HG02571 (cell line): ENCODE results near the gene POLR1G.

Experiments
- ATAC-seq: cut with Tn5 transposase; IDR thresholded peaks from one replicate; pipeline ENCODE4 v1.9.1; 2021; ENCODE audit warnings: mild to moderate bottlenecking, moderate library complexity; ENCODE audit not compliant: unreplicated experiment

The POLR1G gene

GRCh38 chr19:45443462-45444317, 37.2 kb downstream of the POLR1G start:
- ATAC-seq, result no peak

DNA sequence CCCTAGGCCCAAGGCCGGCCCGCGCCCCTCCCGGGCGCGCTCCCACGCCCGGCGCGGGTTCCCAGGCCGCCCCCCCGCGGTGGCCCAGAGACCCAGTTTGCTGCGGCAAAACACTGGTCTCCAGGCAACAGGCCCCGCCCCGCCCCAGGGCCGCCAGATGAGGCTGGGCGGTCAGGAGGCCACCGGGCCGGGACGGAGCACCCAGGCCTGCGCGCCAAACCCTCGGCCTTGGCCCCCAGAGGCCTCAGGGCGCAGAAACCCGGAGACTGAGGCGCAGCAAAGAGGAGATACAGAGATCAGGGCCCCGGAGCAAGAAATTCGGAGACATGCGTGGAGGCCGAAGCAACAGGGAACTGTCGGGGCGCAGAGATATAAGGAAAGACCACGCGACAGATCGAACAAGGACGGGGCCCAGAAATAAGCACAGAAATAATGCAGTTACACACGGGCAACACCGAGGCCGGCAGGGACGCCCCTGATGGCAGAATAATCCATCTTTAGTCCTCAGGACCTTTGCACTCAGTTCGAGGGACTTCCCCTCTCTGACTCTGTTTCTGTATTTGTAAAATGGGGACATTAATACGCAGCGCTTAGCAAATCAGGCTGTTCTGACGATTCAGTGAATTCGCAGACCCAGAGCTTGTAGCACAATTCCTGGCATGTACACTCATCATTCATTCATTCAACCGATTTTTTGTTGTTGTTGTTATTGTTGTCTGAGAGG, 38.0 kb downstream of the POLR1G start:
- no peak for ATAC-seq

- no peak for ATAC-seq
These were observed 38.7 kb downstream of the POLR1G start for GRCh38 chr19:45445139-45445538.

- ATAC-seq, result no peak
These were observed 39.9 kb downstream of the POLR1G start for GRCh38 chr19:45446295-45446694.

DNA sequence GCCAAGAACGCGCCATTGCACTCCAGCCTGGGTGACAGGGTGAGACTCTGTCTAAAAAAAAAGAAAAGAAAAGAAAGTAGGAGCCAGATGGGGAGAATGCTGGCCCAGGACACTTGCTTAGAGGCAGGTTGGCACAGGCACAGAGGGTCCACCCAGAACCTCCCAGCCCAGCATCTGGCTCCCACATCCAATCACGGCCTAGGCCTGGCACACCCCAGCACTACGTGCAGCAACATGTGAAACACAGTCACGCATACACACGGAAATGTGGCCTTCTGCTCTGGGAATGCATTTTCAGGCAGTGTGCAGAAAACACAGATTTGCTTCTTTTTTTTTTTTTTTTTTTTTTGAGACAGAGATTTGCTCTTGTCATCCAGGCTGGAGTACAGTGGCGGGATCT, 40.5 kb downstream of the POLR1G start:
- ATAC-seq, result no peak

DNA sequence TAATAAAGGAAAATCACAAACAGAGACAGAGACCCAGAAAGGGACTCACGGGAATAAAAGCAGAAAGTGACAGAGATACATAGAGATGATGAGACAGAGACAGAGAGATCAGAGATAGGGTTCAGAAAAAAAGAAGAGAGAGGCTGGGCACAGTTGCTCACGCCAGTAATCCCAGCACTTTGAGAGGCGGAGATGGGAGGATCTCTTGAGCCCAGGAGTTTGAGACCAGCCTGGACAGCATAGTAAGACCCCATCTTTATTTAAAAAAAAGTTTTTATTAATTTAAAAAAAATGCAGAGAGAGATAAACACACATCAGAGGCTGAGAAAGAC, 41.9 kb downstream of the POLR1G start:
- ATAC-seq, result no peak

DNA sequence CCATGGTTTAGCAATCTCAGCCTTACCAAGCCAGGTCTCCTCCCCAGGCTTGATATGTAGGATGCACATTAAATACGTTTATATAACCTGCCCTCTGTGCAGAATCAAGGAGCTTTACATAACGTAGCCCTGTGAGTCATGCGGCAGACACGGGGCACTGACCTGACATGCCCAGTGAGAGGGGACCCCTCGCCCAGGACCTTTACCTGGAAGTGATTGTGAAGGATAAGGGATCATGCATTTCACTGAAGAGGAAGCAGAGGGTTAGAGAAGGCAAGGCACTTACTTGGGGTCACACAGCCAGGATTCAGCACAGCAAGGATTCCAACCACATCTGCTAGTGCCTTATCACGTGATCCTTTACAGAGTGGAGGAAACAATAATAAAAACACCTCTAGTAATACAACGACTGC, 42.4 kb downstream of the POLR1G start:
- no peak for ATAC-seq

GRCh38 chr19:45450012-45450333, 43.5 kb downstream of the POLR1G start:
- ATAC-seq, result no peak

DNA sequence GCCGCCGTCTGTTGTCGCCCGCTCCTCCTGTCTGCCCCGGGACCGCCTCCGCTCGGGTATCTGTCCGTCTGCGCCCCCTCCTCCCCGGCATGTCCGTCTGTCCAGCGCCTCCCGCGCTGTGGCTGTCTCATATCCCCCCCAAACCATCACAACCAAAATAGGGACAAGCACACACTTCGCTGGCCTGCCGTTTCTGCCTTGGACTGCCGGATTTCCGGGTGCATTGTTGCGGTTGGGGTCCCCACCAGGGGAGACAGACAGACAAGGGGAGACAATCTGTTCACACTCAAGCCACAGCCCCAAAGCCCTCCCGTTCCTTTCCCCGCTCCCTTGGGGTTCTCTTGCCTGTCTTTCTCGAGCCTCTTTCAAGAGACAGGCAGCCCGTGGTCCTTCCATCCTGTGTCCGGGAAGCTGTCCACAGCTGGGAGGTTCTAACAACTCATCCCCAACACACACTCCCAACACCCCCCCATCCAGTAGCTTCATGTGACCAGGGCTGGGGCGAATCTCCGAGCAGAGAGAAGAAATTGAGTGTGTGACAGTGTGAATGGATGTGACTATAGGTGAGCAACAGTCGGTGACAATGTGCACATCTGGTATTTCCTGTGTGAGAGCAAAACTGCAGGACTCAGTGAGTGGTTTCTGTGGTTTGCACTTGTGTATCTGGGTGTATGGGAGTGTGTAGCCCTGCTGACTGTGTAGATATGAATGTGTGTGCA, 44.8 kb downstream of the POLR1G start:
- ATAC-seq, result peak; percentile 5

DNA sequence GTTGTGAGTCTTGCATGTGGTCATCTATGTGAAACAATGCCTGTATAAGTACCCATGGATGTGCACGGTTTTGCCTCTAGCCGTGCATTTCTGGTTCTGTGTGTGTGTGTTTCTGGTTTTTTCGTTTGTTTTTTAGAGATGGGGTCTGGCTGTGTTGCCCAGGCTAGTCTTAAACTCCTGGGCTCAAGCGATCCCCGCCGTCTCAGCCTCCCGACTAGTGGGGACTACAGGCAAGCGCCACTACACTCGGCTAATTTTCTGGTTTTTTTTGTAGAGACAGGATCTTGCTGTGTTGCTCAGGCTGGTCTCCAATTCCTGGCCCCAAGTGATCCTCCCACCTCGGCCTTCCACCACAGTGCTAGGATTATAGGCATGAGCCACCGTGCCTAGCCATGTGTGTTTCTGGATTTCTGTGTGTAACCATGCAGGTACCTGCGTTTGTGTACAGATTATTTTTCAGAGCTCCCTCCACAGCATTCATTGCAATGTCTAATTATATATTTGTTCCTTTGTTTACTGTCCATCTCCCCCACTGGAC, 45.5 kb downstream of the POLR1G start:
- ATAC-seq, result no peak

- ATAC-seq, result no peak
These were observed 49.5 kb downstream of the POLR1G start for GRCh38 chr19:45455707-45456499.

- ATAC-seq, result no peak
These were observed 50.0 kb downstream of the POLR1G start for GRCh38 chr19:45456500-45456815.

- ATAC-seq, result no peak
These were observed 51.3 kb downstream of the POLR1G start for GRCh38 chr19:45457776-45458175.
